HG03135 (cell line): ENCODE measurements around the gene ANKRD18B.
"Not testable (repeated sequence)": the region's sequence is repeated elsewhere in the genome, so short reads cannot be mapped to it uniquely, and the experiment has no call there.

Source experiments
- ATAC-seq: cut with Tn5 transposase; IDR thresholded peaks from one replicate; pipeline ENCODE4 v1.9.1; 2021; ENCODE audit warnings: mild to moderate bottlenecking, moderate library complexity; ENCODE audit not compliant: unreplicated experiment

Gene ANKRD18B

GRCh38 chr9:33528069-33528468 is 4.0 kb downstream of the ANKRD18B start:
- not testable (repeated sequence) for ATAC-seq

GRCh38 chr9:33533958-33534357 is 9.9 kb downstream of the ANKRD18B start:
- ATAC-seq: not testable (repeated sequence)

GRCh38 chr9:33535541-33535940 is 11.5 kb downstream of the ANKRD18B start:
- no peak for ATAC-seq

GRCh38 chr9:33543463-33543862 is 19.4 kb downstream of the ANKRD18B start:
- not testable (repeated sequence) for ATAC-seq

- ATAC-seq: not testable (repeated sequence)
These were observed 21.7 kb downstream of the ANKRD18B start for GRCh38 chr9:33545715-33546114.

- ATAC-seq: not testable (repeated sequence)
These were observed 24.8 kb downstream of the ANKRD18B start for GRCh38 chr9:33548816-33549215.

- ATAC-seq: not testable (repeated sequence)
These were observed 25.4 kb downstream of the ANKRD18B start for GRCh38 chr9:33549418-33549817.

- ATAC-seq: not testable (repeated sequence)
These were observed 27.1 kb downstream of the ANKRD18B start for GRCh38 chr9:33551183-33551582.

GRCh38 chr9:33552315-33552725 is 28.3 kb downstream of the ANKRD18B start:
- not testable (repeated sequence) for ATAC-seq

- ATAC-seq: not testable (repeated sequence)
These were observed 36.2 kb downstream of the ANKRD18B start for GRCh38 chr9:33560217-33560616.

GRCh38 chr9:33562196-33562595 is 38.1 kb downstream of the ANKRD18B start:
- ATAC-seq: not testable (repeated sequence)

GRCh38 chr9:33567776-33568175 is 43.7 kb downstream of the ANKRD18B start:
- ATAC-seq: not testable (repeated sequence)

GRCh38 chr9:33577786-33578185 is 53.7 kb downstream of the ANKRD18B start:
- ATAC-seq: not testable (repeated sequence)

GRCh38 chr9:33579996-33580395 is 55.9 kb downstream of the ANKRD18B start:
- not testable (repeated sequence) for ATAC-seq

GRCh38 chr9:33582686-33583085 is 58.6 kb downstream of the ANKRD18B start:
- not testable (repeated sequence) for ATAC-seq

GRCh38 chr9:33586128-33586527 is 62.1 kb downstream of the ANKRD18B start:
- not testable (repeated sequence) for ATAC-seq

GRCh38 chr9:33587799-33588198 is 63.7 kb downstream of the ANKRD18B start:
- not testable (repeated sequence) for ATAC-seq

GRCh38 chr9:33588876-33589275 is 64.8 kb downstream of the ANKRD18B start:
- not testable (repeated sequence) for ATAC-seq

GRCh38 chr9:33590857-33591256 is 66.8 kb downstream of the ANKRD18B start:
- ATAC-seq: not testable (repeated sequence)

- ATAC-seq: not testable (repeated sequence)
These were observed 72.9 kb downstream of the ANKRD18B start for GRCh38 chr9:33596974-33597373.

- ATAC-seq: not testable (repeated sequence)
These were observed 73.3 kb downstream of the ANKRD18B start for GRCh38 chr9:33597386-33597785.

- not testable (repeated sequence) for ATAC-seq
These were observed 74.8 kb downstream of the ANKRD18B start for GRCh38 chr9:33598796-33599379.

- ATAC-seq: not testable (repeated sequence)
These were observed 76.9 kb downstream of the ANKRD18B start for GRCh38 chr9:33600911-33601310.
